GM13976 (cell line): ENCODE results near the gene PPP2R5D.

Experiments
- DNase-seq: peaks from one replicate; pipeline ENCODE4 v3.0.0; 2012; ENCODE audit warnings: low spot score
- in situ Hi-C: fragments of 300-500 bp; cut with MboI; formaldehyde crosslinking; loops from one replicate; pipeline ENCODE4 v1.12.0; 2022; ENCODE audit warnings: low sequenced_read_pairs, mixed read lengths, inconsistent platforms; ENCODE audit not compliant: unreplicated experiment
- TF ChIP-seq, protein P1 (sequence below): IDR thresholded peaks from 2 replicates; pipeline ENCODE4 v1.5.1; 2012; ENCODE audit warnings: borderline replicate concordance, mild to moderate bottlenecking; ENCODE audit not compliant: insufficient read depth; ENCODE audit errors: extremely low read depth, missing control alignments, control extremely low read depth

PPP2R5D gene

DNA sequence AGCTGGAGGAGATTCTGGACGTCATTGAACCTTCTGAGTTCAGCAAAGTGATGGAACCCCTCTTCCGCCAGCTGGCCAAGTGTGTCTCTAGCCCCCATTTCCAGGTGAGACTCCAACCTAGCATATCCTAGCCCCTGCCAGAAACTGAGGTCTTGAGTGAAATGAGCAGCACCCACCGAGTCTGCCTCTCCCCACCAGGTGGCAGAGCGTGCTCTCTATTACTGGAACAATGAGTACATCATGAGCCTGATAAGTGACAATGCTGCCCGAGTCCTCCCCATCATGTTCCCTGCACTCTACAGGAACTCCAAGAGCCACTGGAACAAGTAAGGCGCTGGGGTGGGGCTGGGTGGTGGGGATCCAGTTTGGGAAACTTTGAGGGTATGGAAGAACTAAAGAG is 24.8 kb downstream of the PPP2R5D start:
- in situ Hi-C loops = no loop called here
- TF ChIP-seq, protein P1, sequence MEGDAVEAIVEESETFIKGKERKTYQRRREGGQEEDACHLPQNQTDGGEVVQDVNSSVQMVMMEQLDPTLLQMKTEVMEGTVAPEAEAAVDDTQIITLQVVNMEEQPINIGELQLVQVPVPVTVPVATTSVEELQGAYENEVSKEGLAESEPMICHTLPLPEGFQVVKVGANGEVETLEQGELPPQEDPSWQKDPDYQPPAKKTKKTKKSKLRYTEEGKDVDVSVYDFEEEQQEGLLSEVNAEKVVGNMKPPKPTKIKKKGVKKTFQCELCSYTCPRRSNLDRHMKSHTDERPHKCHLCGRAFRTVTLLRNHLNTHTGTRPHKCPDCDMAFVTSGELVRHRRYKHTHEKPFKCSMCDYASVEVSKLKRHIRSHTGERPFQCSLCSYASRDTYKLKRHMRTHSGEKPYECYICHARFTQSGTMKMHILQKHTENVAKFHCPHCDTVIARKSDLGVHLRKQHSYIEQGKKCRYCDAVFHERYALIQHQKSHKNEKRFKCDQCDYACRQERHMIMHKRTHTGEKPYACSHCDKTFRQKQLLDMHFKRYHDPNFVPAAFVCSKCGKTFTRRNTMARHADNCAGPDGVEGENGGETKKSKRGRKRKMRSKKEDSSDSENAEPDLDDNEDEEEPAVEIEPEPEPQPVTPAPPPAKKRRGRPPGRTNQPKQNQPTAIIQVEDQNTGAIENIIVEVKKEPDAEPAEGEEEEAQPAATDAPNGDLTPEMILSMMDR = peak; percentile 20
- peak; percentile 55 for DNase-seq

DNA sequence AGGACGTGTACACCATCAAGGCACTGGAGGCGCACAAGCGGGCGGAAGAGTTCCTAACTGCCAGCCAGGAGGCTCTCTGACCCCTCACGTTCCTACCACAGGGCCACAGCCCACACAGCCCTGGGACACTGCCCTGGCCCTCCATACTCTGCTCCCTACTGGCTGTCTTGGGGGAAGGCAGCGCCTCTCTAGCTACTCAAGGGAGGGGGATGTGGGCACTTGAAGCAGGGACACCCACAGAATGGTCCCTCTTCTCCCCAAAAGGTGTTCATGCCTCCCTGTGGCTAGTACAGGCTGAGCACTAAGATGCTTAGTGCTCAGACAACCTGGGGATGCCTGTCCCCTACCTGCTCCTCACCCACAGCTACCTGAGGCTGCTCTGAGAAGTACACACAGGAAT is 26.8 kb downstream of the PPP2R5D start:
- TF ChIP-seq, protein P1 = no peak
- in situ Hi-C loops = no loop called here
- DNase-seq = no peak

- TF ChIP-seq, protein P1 = no peak
- DNase-seq = no peak
- in situ Hi-C loops = no loop called here
These were observed 28.0 kb downstream of the PPP2R5D start for GRCh38 chr6:43012364-43012763.

DNA sequence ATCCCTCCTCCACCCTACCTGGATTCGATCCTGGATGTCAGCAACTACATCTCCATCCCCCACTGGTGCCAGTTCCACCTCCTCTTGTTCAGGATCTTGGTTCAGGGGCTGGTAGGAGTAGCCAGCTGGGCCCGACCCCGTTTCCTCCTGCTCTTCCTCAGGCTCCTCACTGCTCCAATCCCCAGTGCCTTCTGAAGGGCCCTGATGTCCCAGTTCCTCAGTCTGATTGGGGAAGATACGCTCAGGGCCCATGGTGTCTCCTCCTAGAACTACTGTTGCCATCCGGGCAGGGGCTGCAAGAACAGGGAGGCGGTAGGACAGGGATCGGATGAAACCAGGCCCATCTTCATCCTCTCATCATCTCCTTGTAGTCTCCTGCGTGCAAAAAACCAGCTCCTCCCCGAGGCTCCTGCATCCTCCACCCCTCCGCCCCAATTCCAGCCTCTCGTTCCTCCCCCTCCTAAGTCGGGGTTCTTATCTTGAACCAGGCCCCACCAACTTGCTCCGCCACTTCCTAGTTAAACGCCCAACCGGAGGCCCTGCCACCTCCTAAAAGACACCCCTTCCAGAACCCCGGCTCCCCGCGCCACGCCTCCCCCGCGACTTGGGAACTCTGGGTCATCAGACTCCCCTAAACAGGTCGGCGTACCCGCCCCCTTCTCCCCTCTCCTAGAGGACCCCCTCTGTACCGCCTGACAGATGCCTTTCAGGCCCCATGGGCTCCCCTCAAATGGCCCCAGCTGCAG is 28.9 kb downstream of the PPP2R5D start:
- DNase-seq = no peak
- in situ Hi-C loops = no loop called here

DNA sequence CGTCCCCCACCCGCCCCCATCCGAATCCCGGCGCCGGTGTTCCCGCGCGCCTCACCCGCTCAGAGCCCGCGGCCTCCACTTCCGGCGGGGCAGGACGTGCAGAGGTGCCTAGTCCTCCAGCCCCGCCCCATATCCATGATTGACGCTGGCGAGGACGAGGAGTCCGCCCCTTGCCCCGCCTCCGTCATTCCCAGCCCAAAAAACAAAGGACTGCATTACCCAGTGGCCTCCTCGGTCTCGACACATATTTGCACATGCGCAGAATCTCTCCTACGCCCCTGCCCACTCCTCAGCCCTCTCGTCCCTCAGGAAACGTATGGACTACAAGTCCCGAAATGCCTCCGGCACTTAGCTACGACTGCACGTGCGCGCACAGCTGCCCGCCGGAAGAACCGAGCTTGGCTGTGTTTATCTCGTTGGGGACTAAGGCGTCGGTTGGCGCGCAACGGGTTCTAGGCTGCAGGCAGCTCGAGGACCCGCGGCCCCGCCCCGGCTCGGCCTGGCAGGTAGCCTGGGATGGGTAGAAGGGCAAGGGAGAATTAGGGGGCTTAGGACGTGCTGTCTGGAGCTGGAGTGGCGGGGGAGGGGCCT is 29.6 kb downstream of the PPP2R5D start, which contains the start of the genes KLHDC3 and MEA1:
KLHDC3 (plus strand) TSS at position 407 of the 591 bp plus-strand sequence. CDS start 2,944 bp downstream, outside the sequence.
MEA1 (minus strand) TSS at position 104 of the 591 bp plus-strand sequence. CDS start 133 bp downstream, outside the sequence.
- in situ Hi-C loops = no loop called here
- TF ChIP-seq, protein P1 = no peak
- peak; percentile 99 for DNase-seq

More for the DNA sequence above, 28.9 kb downstream of the PPP2R5D start:
- TF ChIP-seq, protein P1 = no peak

DNA sequence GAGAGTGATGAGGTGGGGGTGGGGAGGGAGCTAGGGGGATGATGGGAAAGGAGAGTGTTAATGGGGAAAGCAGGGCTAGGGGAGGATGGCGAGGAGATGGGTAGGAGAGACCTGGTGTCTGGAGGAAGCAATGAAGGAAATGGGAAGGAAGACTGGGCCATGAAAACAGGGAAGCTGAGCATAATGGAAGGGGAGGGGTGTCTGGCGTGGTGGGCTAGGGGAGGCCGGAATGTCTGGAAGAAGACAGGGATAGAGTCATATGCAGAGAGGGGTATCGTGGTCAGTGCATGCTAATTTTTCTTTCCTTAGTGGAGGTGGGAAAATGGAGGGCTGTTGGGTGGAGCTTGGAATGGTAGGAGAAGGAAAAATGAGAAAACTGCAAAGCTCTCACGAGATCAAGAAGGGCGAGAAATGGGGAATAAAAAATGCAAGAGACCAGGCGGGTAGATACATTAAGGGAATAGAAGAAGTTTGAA is 30.1 kb downstream of the PPP2R5D start:
- in situ Hi-C loops = no loop called here
- TF ChIP-seq, protein P1 = no peak
- DNase-seq = no peak
